GM23248 (cell line): ENCODE data around the gene SURF6.

Experiments
- EZH2 ChIP-seq: fragments of 200-600 bp; sonication (generic); IDR thresholded peaks from 2 replicates; pipeline ENCODE4 v1.6.1; 2018; ENCODE audit warnings: antibody characterized with exemption, mild to moderate bottlenecking; ENCODE audit not compliant: insufficient read depth, poor library complexity, severe bottlenecking
- EZH2phosphoT487 ChIP-seq: fragments of 200-600 bp; sonication (generic); IDR thresholded peaks from 2 replicates; pipeline ENCODE4 v1.6.1; 2018; ENCODE audit warnings: antibody characterized with exemption, moderate library complexity, mild to moderate bottlenecking, low read depth; ENCODE audit not compliant: insufficient read depth

DNA sequence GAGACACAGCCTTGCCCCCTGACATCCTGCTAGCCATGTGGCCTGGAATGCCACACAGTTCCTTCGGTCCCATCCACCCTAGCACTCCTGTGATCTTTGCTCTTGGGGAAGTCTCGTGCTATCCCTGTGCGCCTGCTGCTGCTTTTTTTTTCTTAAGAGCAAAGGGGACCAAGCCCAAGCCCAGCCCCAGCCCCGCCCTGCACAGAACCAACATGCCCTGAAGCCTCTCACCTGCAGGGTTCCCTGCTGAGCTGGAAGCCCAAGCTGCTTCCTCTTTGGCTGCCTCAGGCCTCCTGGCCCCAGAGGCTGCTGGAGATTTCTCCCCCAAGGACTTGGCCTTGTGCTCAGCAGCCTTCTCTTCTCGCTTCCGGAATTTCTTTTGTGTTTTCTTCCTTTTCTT is 1.8 kb downstream of the SURF6 start:
- TF ChIP-seq EZH2phosphoT487 (no peak), EZH2 (no peak)
